ENCODE data around the gene SPDYE1.
"Not testable (repeated sequence)": the region's sequence is repeated elsewhere in the genome, so short reads cannot be mapped to it uniquely, and the experiment has no call there.

The SPDYE1 gene

GRCh38 chr7:43992896-43993295 lies 4.8 kb upstream of the SPDYE1 start:
- DNase-seq (ENCODE audit: low spot score) = not testable (repeated sequence)

GRCh38 chr7:43994681-43995080 lies 3.0 kb upstream of the SPDYE1 start:
- DNase-seq (ENCODE audit: low spot score) = not testable (repeated sequence)

- not testable (repeated sequence) for DNase-seq (ENCODE audit: low spot score)
These were observed 14.4 kb downstream of the SPDYE1 start for GRCh38 chr7:44012081-44012480.

- not testable (repeated sequence) for DNase-seq (ENCODE audit: low spot score)
These were observed 17.4 kb downstream of the SPDYE1 start for GRCh38 chr7:44015090-44015489.

GRCh38 chr7:44018857-44019807 lies 21.4 kb downstream of the SPDYE1 start:
- DNase-seq (ENCODE audit: low spot score) = peak; percentile 98

DNA sequence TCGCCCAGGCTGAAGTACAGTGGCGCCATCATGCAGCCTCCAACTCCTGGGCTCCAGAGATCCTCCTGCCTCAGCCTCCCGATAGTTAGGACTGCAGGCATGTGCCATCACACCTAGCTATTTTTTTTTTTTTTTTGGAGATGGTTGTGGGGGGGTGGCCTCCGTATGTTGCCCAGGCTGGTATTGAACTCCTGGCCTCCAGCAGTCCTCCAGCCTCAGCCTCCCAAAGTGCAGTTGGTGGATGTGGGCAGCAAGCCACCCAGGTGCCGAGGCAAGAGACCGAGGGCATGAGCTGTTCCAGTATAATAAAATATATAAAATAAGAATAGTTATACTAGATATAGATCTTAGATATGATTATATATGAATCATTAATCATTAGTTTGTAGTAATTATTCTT lies 22.1 kb downstream of the SPDYE1 start:
- not testable (repeated sequence) for DNase-seq (ENCODE audit: low spot score)

- DNase-seq (ENCODE audit: low spot score) = not testable (repeated sequence)
These were observed 24.4 kb downstream of the SPDYE1 start for GRCh38 chr7:44022069-44022468.

GRCh38 chr7:44022796-44023467 lies 25.2 kb downstream of the SPDYE1 start:
- DNase-seq (ENCODE audit: low spot score) = not testable (repeated sequence)

- not testable (repeated sequence) for DNase-seq (ENCODE audit: low spot score)
These were observed 31.7 kb downstream of the SPDYE1 start for GRCh38 chr7:44029433-44029832.

DNA sequence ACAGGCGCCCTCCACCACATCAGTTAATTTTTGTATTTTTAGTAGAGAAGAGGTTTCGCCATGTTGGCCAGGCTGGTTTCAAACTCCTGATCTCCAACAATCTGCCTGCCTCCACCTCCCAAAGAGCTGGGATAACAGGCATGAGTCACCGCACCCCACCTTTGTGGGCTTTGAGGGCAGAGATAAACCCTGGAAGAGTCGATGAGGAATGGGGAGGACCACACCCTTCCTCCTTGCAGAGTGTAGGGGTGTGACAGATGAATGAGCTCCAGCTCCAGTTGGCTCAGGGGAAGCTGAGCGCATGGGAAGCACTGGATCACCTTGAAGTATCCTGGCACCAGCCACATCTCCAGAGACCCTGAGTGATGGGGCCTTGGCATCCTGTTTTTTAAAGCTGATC lies 32.3 kb downstream of the SPDYE1 start:
- not testable (repeated sequence) for DNase-seq (ENCODE audit: low spot score)

DNA sequence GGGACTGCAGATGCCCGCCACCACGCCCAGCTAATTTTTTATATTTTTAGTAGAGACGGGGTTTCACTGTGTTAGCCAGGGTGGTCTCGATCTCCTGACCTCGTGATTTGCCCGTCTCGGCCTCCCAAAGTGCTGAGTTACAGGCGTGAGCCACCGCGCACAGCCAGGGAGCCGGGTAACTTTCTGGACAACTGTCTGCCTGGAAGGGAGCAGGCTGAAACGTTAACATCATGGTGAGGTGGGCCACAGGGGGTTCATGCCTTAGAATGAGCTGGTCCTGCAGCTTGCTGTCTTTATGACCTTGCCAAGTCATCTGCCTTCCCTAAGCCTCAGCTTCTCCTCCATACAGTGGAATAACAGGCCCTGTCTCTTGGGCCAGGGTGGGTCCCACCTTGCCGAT lies 33.6 kb downstream of the SPDYE1 start:
- DNase-seq (ENCODE audit: low spot score) = not testable (repeated sequence)

DNA sequence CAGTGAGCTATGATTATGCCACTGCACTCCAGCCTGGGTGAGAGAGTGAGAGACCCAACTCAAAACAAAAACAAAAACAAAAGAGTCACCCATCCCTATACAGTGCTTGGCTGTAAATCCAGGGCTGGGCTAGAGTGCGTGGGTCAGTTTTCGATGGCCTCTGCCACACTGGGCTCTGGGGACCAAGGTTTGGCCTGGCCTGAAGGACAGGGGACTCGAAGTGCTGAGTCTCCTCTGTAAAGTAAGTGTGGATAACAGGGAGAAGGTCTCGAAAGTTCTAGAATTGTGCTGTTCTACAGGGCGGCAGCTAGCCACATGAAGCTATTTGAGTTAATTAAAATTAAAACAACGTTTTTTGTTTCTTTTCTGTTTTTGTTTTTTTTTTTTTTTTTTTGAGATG lies 34.3 kb downstream of the SPDYE1 start:
- not testable (repeated sequence) for DNase-seq (ENCODE audit: low spot score)

- not testable (repeated sequence) for DNase-seq (ENCODE audit: low spot score)
These were observed 36.5 kb downstream of the SPDYE1 start for GRCh38 chr7:44033971-44034844.

DNA sequence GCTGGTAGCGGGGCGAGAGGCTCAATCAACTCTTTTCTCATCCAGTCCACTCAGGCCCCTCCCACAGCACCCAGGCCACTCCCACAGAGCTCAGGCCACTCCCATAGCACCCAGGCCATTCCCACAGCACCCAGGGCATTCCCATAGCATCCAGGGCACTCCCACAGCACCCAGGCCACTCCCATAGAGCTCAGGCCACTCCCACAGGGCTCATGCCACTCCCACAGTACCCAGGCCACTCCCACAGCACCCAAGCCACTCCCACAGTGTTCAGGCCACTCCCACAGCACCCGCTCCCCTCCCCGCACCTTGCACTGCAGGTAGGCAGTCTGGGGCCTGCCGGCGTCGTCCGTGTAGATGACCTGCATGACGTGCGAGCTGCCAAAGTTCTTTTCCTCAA lies 38.7 kb downstream of the SPDYE1 start:
- not testable (repeated sequence) for DNase-seq (ENCODE audit: low spot score)

- not testable (repeated sequence) for DNase-seq (ENCODE audit: low spot score)
These were observed 40.3 kb downstream of the SPDYE1 start for GRCh38 chr7:44037951-44038350.

GRCh38 chr7:44038553-44038952 lies 40.9 kb downstream of the SPDYE1 start:
- not testable (repeated sequence) for DNase-seq (ENCODE audit: low spot score)

DNA sequence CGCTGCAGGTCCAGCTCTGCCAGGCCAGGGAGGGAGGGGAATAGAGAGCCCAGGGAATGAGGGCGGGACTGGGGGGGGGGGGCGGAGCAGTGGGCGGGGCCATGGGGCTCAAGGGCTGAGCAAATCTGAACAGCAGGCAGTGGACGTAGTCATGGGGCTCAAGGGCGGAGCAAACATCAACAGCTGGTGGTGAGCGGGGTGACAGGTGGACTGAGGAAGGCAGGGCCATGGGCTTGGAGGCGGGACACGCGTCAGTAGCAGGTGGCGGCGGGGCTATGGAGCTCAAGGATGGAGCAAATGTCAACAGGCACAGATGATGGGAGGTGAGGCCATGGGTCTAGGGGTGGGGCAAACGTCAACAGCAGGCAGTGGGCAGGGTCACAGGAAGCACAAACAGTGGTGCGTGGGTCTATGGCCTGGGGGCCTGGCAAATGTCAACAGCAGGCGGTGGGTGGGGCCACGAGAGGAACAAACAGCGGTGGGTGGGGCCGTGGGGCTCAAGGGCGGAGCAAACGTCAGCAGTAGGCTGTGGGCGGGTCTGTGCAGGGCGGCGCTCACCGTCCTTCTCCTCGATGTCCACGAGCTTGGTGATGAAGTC lies 41.4 kb downstream of the SPDYE1 start:
- peak; percentile 22 for DNase-seq (ENCODE audit: low spot score)

- DNase-seq (ENCODE audit: low spot score) = not testable (repeated sequence)
These were observed 42.2 kb downstream of the SPDYE1 start for GRCh38 chr7:44039800-44040492.

- DNase-seq (ENCODE audit: low spot score) = not testable (repeated sequence)
These were observed 42.8 kb downstream of the SPDYE1 start for GRCh38 chr7:44040493-44040891.

- no peak for DNase-seq (ENCODE audit: low spot score)
These were observed 44.5 kb downstream of the SPDYE1 start for GRCh38 chr7:44042221-44042620.

GRCh38 chr7:44043902-44044301 lies 46.2 kb downstream of the SPDYE1 start:
- DNase-seq (ENCODE audit: low spot score) = no peak
